ENCODE results near the gene MYO18B.

DNA sequence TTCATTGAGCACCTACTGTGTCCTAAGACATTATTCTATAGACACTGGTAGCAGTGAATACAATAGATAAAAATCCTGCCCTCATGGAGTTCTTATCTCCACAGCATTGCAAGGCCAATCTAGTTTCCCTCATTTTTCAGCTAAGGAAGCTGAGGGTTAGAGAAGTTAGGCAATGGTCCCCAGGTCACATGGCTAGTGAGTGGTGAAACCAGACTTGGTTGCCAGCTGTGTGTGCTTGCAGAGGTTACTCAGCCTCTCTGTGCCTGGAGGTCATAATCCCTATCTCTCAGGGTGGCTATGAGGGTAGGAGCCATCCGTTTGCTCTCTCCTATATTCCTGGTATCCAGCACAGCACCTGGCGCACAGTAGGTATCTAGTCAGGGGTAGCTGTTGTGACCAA lies 279.5 kb downstream of the MYO18B start:
- TF ChIP-seq CTCF (optimal IDR thresholded peaks at IDR 0.05 in 1 of 3, IDR thresholded peaks at IDR 0.05 in 1 of 3, conservative IDR thresholded peaks at IDR 0.05 in 1 of 3; ENCODE audit: extremely low read depth in 1 of 3, insufficient read depth in 2 of 3, low read length in 3 of 3) = no peak
- no peak for TF ChIP-seq EZH2 (IDR thresholded peaks at IDR 0.05; ENCODE audit: low read length)

Measured in keratinocyte (primary cell).